ENCODE results near the gene PIANP. TPM values are rescaled to one million over a fixed set of nuclear protein-coding genes. Genes with fewer than 3 reads are reported as not detected.

The PIANP gene
- polyA plus RNA-seq, 1 donor, result 3.2 TPM

- no peak for DNase-seq (ENCODE audit: low read depth)
Observed at GRCh38 chr12:6703631-6704030, 3.0 kb upstream of the PIANP start.

GRCh38 chr12:6701078-6701768 is 608 bp upstream of the PIANP start:
- no peak for DNase-seq (ENCODE audit: low read depth)

- DNase-seq (ENCODE audit: low read depth), result no peak
Observed at GRCh38 chr12:6699989-6700645, 498 bp downstream of the PIANP start.

GRCh38 chr12:6699259-6699988 is 1.2 kb downstream of the PIANP start:
- DNase-seq (ENCODE audit: low read depth), result no peak

- DNase-seq (ENCODE audit: low read depth), result no peak
Observed at GRCh38 chr12:6698352-6699046, 2.1 kb downstream of the PIANP start.

- DNase-seq (ENCODE audit: low read depth), result no peak
Observed at GRCh38 chr12:6697584-6698351, 2.8 kb downstream of the PIANP start.

- DNase-seq (ENCODE audit: low read depth), result no peak
Observed at GRCh38 chr12:6696690-6697583, 3.7 kb downstream of the PIANP start.

- DNase-seq (ENCODE audit: low read depth), result no peak
Observed at GRCh38 chr12:6695313-6696045, 5.1 kb downstream of the PIANP start.

GRCh38 chr12:6694701-6695100 is 5.9 kb downstream of the PIANP start:
- DNase-seq (ENCODE audit: low read depth), result no peak

- no peak for DNase-seq (ENCODE audit: low read depth)
Observed at GRCh38 chr12:6693832-6694355, 6.7 kb downstream of the PIANP start.

GRCh38 chr12:6692888-6693287 is 7.7 kb downstream of the PIANP start:
- no peak for DNase-seq (ENCODE audit: low read depth)

GRCh38 chr12:6691473-6691872 is 9.1 kb downstream of the PIANP start:
- no peak for DNase-seq (ENCODE audit: low read depth)

- DNase-seq (ENCODE audit: low read depth), result peak; percentile 99
Observed at GRCh38 chr12:6688999-6689882, 11.4 kb downstream of the PIANP start, which contains the start of gene ZNF384. Gene ZNF384 (minus strand): TSS chr12:6689375. CDS start chr12:6679520, 9,855 bp downstream.

GRCh38 chr12:6688543-6688998 is 12.0 kb downstream of the PIANP start:
- DNase-seq (ENCODE audit: low read depth), result no peak

GRCh38 chr12:6685814-6686213 is 14.8 kb downstream of the PIANP start:
- no peak for DNase-seq (ENCODE audit: low read depth)

- DNase-seq (ENCODE audit: low read depth), result no peak
Observed at GRCh38 chr12:6684609-6685008, 16.0 kb downstream of the PIANP start.

GRCh38 chr12:6676962-6677361 is 23.7 kb downstream of the PIANP start:
- DNase-seq (ENCODE audit: low read depth), result no peak

GRCh38 chr12:6672143-6672542 is 28.5 kb downstream of the PIANP start:
- no peak for DNase-seq (ENCODE audit: low read depth)

Data from forelimb muscle (tissue), 1 donor.